GM20000 (cell line): ENCODE data around the gene MAST2.
"Not testable (repeated sequence)": the region's sequence is repeated elsewhere in the genome, so short reads cannot be mapped to it uniquely, and the experiment has no call there.

Experiments
- DNase-seq: peaks from one replicate; pipeline ENCODE4 v3.0.0; 2012; ENCODE audit warnings: low spot score
- CTCF ChIP-seq: IDR thresholded peaks from 2 replicates; pipeline ENCODE4 v1.5.1; 2012; ENCODE audit warnings: mild to moderate bottlenecking, control low read depth; ENCODE audit errors: extremely low read depth, missing control alignments

The MAST2 gene

GRCh38 chr1:45952072-45952471 lies 148.7 kb downstream of the MAST2 start:
- TF ChIP-seq CTCF, result no peak
- no peak for DNase-seq

- no peak for TF ChIP-seq CTCF
- no peak for DNase-seq
Observed at GRCh38 chr1:45953934-45954847, 150.8 kb downstream of the MAST2 start.

- no peak for DNase-seq
- TF ChIP-seq CTCF, result no peak
Observed at GRCh38 chr1:45957684-45958083, 154.3 kb downstream of the MAST2 start.

- TF ChIP-seq CTCF, result no peak
- DNase-seq, result no peak
Observed at GRCh38 chr1:45958317-45958716, 154.9 kb downstream of the MAST2 start.

GRCh38 chr1:45960930-45961715 lies 157.7 kb downstream of the MAST2 start:
- no peak for DNase-seq
- TF ChIP-seq CTCF, result no peak

- DNase-seq, result not testable (repeated sequence)
Observed at GRCh38 chr1:45961936-45962335, 158.5 kb downstream of the MAST2 start.

GRCh38 chr1:45968941-45969666 lies 165.7 kb downstream of the MAST2 start:
- TF ChIP-seq CTCF, result no peak
- DNase-seq, result no peak
